Cortex of kidney (tissue), 1 donor: Measurements from ENCODE around the gene ZNF597.

Experiments
- DNase-seq: peaks from one replicate; lab custom pipeline; 2025; lab: John Stamatoyannopoulos, UW

ZNF597 gene

DNA sequence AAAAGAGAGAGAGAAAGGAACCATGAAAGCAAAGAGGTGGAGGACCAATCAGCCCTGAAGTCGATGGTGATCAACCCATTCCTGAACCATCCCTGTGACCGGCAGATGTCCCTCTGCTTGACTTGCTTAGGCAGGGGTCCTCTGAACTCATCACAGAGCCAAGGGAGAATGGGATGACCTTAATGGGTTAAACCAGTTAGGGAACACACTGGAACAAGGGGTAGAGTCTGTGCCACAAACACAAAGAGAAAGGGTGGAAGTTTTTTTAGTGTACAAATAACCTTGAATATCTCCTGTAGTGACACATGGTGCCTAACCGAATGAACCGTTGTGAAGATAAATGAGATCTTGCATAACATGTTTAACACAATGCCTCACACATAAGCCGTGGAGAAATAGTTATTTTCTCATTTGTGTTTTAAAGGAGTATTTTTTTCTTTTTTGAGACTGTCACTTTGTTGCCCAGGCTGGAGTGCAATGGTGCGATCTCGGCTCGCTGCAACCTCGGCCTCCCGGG, 11.4 kb upstream of the ZNF597 start:
- no peak for DNase-seq

DNA sequence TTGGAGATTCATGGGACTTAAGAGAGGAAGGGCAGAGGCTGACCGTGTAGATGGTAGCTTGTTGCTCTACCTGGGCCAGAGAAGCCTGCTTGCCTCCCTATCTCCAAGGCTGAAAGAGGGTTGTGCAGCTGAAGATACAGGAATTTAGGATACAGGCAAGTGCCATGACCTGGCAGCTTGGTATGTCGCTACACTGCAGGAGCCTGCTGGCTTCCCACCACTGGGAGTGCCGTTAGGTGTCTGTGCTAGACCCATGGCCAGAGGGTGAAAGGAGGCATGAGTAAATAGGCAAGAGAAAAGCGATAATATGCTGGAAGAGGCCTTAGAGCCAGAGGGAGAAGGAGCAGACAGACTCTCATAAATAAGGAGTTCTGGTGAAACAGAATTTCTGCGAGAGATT, 10.8 kb upstream of the ZNF597 start:
- no peak for DNase-seq

DNA sequence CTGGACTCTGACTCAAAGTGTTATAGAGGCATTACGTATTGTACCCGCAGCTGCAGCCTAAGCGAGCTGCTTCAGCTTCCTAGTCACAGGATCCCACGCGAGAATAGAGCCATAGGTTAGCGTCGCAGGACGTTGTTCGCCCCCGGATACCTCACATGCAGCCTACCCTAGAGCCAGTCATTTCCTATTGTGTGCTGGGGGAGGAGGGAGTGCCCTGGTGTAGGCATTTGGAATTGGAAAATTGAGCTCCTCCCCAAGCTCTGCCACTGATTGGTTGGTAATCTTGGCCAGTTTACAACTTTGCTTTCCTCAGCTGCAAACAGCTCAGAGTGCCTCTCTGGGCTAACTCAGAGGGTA, 706 bp upstream of the ZNF597 start:
- DNase-seq = no peak

DNA sequence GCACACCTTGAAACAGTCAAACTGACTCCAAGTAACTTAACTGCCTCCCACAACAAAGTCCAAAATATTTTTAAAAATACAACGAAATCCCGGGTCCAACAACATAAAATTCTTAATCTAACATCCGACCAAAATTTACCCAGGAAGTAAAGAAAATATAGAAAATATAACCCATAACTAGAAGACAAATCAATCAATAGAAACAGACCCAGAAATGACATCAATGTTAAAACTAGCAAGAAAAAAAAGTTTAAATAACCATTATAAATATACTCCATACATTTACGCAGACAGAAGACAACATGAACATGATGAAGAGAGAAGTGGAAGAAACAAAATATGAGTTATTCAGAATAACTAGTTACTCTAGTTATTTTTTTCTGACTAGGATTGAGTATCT, 3.7 kb downstream of the ZNF597 start:
- no peak for DNase-seq

DNA sequence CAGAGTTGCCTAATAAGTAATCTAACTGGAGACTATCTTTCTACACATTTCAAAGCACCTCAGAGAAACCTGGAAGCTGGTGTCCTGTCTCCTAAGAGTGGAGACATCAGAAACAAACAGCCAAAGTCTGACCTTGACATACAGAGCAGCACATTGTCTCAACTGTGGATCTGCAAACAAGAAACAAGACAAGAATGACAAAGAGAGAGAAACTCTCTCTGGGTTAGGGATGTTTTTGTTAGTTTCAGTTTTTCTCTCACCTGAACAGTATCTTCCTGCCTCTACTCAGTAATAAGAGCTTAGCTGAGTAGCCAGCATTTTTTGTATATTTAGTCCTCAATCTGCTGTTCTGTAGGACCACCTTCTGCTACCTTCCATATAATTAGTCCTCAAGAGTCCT, 8.9 kb downstream of the ZNF597 start:
- DNase-seq = no peak

DNA sequence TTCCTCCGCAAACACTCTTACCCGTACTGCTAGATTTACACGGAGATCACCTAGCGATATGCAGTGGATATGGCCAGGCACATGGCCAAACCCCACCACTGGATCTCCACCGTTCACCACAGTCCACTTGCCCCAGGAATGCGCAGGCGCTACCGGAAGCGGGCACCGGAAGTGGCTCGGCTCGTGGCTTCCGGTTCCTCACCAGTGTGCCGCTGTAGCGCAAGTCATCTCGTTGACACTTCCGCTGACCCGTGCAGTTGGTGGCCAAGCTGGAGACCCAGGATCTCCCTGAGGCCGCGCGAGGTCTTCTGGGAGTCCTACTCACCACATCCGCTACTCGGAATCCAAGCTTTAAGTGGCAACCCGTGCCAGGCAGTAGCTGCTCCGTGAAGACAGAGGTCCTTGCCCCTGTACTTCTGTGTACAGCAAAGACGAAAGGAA, 11.5 kb downstream of the ZNF597 start:
- DNase-seq = no peak

DNA sequence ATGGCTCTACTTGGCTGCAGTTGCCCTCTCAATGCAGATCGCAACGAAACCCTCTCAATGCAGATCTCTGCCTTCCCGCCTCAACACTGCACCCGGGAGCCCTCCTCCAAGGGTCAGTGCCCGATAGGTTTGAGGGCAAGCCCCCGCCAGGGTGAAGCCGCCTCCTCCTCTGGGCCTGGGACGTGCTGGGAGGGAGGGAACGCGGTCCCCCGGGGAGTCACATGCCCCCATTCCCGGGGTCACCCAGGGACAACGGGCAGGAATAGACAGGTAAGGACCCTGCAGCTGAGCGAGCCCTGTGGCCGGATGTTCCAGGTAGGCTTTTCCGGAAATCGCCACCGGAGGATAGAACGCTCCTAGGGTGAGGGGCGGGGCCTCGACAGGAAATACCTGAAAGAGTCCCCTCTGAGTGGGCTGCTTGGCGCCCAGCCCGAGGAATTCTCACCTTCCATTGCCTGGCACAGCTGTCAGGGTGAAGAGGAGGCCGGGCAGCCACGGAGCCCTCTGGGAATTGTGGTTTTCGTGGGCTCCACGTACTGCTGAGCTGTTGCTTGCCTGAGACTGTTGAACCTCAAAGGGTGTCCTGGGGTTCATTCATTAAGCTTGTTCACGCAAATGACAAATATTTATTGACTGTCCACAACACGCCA, 29.4 kb downstream of the ZNF597 start:
- DNase-seq = no peak

DNA sequence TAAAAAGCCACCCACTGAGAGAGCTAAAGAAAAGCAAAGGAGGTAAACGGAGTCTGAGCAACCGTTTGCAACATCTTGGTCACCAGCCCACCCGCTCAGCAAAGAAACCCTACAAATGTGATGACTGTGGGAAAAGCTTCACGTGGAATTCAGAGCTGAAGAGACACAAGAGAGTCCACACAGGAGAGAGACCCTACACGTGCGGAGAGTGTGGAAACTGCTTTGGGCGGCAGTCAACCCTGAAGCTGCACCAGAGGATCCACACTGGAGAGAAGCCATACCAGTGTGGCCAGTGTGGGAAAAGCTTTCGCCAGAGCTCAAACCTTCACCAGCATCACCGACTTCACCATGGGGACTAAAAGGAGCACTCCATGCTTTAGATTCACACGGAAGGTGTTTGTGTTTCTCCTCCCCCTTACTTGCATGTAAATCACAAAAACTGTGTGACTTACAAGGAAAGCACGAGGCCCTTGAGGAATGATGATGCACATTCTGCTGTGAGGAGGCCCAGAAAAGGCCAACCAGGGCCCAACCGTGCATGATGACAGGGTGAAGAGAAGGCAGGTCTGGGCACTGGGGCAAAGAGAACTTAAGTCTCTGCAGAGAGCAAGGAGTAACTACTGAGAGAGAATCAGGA, 34.6 kb downstream of the ZNF597 start:
- no peak for DNase-seq

DNA sequence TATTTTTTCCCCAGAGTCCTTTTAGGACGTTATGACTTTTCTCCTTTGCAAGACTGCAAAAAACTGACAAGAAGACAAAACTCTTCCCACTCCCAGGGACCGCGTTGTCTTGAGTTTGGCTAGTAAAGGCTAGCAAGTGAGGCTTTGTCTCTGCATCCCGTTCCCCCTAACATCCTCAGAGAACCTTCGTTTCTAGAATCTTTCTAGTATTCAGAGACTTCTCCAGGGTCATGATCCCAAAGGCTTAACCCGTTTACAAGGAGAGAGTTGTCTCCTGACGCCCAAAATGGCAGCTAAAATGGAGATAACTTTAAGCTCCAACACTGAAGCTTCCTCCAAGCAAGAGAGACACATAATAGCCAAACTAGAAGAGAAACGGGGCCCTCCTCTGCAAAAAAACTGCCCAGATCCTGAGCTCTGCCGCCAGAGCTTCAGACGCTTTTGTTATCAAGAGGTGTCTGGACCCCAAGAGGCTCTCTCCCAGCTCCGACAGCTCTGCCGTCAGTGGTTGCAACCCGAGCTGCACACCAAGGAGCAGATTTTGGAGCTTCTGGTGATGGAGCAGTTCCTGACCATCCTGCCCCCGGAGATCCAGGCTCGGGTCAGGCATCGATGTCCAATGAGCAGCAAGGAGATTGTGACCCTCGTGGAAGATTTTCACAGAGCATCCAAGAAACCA, 41.4 kb downstream of the ZNF597 start:
- no peak for DNase-seq

DNA sequence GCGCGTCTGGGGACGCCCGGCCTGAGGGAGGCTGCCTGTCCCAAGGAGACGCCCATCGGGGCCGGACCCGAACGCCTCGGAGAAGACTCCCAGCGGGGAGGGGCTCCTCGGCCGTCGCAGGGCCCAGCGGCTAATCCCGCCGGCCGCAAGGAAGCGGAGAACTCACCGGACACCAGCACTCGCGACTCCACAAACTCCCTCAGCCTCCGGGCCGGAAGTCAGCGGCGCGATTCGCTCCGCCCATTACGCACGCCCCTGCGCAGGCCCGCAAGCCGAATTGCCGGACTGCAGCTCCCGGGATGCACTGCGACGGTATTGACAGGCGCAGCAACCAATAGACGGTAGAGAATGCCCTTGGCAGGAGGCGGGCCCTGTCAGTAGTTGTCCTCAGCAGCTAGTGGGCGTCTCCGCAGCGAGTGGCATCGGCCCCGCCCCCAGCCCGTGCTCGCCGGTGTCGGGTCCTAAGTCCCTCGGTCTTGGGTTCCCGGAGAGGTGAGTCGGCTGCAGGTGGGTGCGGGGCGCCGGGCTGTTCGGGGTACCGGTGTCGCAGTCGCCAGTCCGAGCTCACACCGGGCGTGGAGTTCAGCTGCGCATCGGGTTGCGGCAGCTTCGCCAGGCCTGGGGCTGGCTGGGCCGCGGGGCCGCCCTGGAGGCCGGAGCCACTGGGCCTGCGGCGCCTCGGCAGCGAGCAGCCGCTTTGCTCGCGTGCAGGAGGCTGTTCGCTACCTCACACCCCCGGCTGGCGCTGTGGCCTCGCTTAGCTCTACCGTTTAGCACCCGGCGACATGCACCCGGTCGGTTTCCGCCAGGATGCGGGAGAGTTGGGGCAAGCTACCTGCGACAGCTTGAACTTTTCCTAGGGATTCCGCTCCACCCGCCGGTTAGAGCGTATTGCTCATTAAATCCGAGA, 42.3 kb downstream of the ZNF597 start, which contains the start of the genes ZNF174 and ZSCAN32:
ZNF174 (plus strand) TSS at position 437 of the 910 bp plus-strand sequence. CDS start 790 bp downstream, outside the sequence.
ZSCAN32 (minus strand) TSS at position 226 of the 910 bp plus-strand sequence. CDS start 3,447 bp downstream, outside the sequence.
- DNase-seq = peak; percentile 98

DNA sequence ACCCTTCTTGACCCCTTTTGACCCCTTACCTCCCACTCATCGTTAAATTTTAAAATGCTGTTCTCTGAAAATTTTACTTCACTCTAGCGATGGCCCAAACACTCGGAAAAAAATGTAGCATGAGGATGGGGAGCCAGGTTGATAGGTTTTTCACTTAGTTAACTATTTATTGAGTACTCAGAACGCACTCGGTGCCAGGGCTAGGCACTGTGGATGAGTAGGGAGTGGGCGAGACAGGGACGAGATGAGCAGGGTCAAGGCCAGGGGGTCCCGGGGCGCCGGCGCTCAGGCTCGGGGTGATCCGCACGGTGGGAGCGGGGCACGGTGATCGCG, 42.9 kb downstream of the ZNF597 start:
- no peak for DNase-seq

DNA sequence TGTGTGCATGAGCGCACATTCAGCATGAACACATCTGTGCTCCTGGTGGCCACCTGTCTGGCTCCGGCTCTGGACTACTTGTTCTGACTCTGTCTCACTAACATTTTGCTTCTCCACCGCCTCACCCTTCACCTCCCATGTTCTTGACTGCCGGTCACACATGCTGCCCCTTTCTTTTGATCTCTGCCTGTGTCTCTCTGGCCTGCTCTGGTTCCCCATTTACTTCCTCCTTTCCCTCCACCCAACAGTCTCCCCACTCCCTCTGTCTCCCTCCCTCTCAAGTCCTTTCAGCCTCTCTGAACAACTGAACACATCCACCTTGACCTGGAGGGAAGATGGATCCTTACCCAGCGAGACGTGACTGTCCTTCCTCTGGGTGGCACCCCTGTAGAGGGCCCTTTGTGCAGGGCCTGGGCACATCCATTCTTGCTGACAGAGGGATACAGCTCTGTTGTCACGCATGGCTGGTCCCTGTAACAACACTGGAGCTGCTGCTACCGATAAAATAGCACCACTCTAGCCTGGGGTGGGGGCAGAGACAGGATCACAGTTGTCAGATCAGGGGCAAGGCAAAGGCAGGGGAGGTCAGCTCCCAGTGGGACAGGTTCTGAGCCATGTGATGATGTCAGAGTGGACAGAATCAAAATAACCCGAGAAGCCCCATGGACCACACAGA, 53.5 kb downstream of the ZNF597 start:
- DNase-seq = no peak

DNA sequence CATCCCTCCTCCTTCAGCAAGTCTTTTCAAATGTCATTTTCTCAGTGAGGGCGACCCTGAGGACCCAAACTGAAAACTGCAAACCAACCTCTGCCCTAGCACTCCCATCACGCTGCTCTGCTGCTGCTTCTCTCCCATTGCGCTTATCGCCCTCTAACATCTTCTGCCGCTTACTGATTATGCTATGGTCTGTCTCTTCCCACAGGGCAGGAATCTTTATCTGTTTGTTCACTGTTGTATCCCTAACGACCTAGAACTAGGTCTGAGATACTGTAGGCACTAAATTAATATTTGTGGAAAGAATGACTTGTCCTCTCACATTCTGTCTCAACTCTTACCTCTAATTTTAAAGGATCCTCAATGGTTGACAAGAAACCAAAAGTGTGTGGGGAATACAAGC, 55.0 kb downstream of the ZNF597 start:
- no peak for DNase-seq

DNA sequence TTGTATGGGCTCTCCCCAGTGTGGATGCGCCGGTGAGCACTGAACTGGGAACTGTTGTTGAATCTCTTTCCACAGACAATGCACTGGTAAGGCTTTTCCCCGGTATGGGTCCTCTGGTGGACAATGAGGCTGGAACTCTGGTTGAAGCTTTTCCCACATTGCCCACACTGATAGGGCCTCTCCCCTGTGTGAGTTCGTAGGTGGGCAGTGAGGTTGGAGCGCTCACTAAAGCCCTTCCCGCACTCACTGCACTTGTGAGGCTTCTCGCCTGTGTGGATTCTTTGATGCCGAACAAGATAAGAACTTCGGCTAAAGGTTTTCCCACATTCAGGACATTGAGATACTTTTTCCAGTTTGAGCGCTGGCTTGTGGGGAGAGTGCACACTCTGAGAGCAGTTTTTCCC, 60.3 kb downstream of the ZNF597 start:
- no peak for DNase-seq
